Lower lobe of right lung (tissue), 2 donors: ENCODE data around the gene AAMP. TPM values are rescaled to one million over a fixed set of nuclear protein-coding genes. Genes with fewer than 3 reads are reported as not detected.
A peak's percentile ranks its signal among the peaks of the same experiment; 100 is the strongest.

Experiments
- ATAC-seq, 2 donors: fragments of 200-7000 bp; cut with Tn5 transposase; one replicate each; pipeline ENCODE4 v1.9.1; 2020 to 2022; ENCODE audit warnings: mild to moderate bottlenecking in 2 of 2, moderate library complexity in 2 of 2
- DNase-seq: peaks from one replicate; pipeline ENCODE4 v3.0.0-alpha.2; 2020
- H3K27ac ChIP-seq: fragments of 200-600 bp; one replicate; pipeline ENCODE4 v1.8.0; 2022
- H3K27me3 ChIP-seq: fragments of 200-600 bp; one replicate; pipeline ENCODE4 v1.8.0; 2022; ENCODE audit warnings: low read depth
- H3K36me3 ChIP-seq: fragments of 200-600 bp; one replicate; pipeline ENCODE4 v1.8.0; 2022; ENCODE audit warnings: mild to moderate bottlenecking
- H3K4me1 ChIP-seq: fragments of 200-600 bp; one replicate; pipeline ENCODE4 v1.8.0; 2022
- H3K4me3 ChIP-seq: fragments of 200-600 bp; one replicate; pipeline ENCODE4 v1.8.0; 2022; ENCODE audit warnings: mild to moderate bottlenecking
- H3K9me3 ChIP-seq: fragments of 200-600 bp; one replicate; pipeline ENCODE4 v1.8.0; 2022
- intact Hi-C: fragments of 100-400 bp; cut with DNase I; formaldehyde crosslinking; loops from one replicate; pipeline ENCODE4 v1.11.0; 2022
- total RNA-seq: library from RNA; stranded (reverse); fragmentation: NEBNext Ultra II Directional; extraction: Animal tissue kit (Norgen Biotek cat#: 25700); gene quantifications from one replicate; pipeline ENCODE4 v1.2.1, GENCODE V29; 2021
- TF ChIP-seq, protein P1 (sequence below): fragments of 200-600 bp; IDR thresholded peaks from one replicate; pipeline ENCODE4 v1.8.0; 2022; ENCODE audit warnings: antibody characterized with exemption, mild to moderate bottlenecking
- donor health status: DM: no; HTN: yes; CAD: no; lungs with severe emphysema.

AAMP gene
- total RNA-seq, 1 donor from 2014 or later, result 58.8 TPM

DNA sequence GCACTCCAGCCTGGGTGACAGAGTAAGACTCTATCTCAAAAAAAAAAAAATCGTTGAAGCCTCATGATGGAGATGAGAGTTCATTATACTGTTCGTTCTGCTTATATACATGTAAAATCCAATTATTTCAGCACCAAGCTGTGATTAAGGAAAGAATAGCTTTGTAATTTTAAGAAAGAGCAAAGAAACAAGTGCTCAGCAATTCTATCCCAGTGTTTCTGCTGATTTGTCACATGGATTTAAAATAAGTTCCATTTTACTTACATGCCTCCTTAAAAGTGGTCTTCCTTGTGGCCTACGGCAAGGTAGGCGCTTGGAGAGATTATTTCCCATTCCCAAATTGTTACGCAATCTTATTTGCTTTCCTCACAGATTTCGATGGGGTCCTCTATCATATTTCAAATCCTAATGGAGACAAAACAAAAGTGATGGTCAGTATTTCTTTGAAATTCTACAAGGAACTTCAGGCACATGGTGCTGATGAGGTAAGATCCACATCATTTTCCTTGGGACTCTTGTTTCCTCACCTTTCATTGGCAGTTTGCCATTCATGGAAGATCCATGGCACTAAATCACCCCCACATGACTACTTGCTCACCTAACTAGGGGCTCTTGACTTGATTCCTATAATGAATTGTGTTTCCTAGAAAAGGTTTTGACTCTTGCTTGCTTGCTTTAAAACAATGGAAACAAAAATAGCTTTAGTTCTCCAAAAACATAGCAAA, 41.4 kb downstream of the AAMP start:
- DNase-seq, result no peak
- intact Hi-C loops, result no loop called here
- ATAC-seq, result no peak
- Histone ChIP-seq H3K4me3 (no peak overlapping the region), H3K27me3 (no peaks in the 10 kb centered on the region), H3K36me3 (peaks cover 100% of the 10 kb centered on the region), H3K27ac (peak overlapping the region; percentile 4), H3K9me3 (no peaks in the 10 kb centered on the region), H3K4me1 (peaks cover 67% of the 10 kb centered on the region)
- TF ChIP-seq, protein P1, sequence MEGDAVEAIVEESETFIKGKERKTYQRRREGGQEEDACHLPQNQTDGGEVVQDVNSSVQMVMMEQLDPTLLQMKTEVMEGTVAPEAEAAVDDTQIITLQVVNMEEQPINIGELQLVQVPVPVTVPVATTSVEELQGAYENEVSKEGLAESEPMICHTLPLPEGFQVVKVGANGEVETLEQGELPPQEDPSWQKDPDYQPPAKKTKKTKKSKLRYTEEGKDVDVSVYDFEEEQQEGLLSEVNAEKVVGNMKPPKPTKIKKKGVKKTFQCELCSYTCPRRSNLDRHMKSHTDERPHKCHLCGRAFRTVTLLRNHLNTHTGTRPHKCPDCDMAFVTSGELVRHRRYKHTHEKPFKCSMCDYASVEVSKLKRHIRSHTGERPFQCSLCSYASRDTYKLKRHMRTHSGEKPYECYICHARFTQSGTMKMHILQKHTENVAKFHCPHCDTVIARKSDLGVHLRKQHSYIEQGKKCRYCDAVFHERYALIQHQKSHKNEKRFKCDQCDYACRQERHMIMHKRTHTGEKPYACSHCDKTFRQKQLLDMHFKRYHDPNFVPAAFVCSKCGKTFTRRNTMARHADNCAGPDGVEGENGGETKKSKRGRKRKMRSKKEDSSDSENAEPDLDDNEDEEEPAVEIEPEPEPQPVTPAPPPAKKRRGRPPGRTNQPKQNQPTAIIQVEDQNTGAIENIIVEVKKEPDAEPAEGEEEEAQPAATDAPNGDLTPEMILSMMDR, result no peak

DNA sequence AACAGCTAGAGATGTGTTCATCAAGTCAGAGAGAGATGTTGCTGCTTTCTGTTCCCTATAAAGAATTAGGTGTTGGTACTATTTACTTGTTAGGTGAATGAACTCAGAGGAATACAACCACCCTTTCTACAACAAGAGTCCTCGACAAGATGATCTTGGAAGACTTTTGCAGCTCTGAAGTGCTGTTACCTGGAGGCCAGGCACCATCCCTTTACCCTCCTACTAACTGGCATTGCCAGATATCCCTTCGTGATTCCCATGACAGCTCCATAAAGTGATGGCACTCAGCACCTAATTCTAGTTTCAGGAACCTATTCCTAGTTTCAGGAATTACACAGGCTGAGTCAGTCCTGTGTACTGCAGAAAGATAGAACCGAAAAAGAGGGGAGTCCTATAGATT, 43.0 kb downstream of the AAMP start:
- peaks cover 84% of the 10 kb centered on the region for H3K4me1 ChIP-seq

DNA sequence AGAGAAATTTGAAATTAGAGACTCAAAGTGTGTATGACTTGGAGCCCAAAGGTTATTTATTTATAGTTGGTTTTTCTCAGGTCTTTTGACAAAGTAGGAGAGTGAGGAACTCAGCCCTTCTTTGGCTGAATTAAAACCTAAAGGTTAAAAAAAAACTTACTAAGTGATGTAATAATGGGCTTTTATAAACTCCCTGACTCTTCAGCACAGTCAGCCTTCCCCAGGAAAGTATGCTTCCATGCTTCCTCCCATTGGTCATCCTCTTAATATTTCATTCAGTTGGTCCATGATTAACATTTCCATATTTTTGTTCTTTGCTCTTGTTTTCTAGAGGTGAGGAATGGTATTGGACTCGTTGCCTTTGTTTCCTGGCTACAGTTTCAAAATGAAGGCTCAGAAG, 45.8 kb downstream of the AAMP start:
- DNase-seq (no peak), ATAC-seq (no peak)
- no peak overlapping the region for H3K27ac ChIP-seq
- H3K4me1 ChIP-seq, result peaks cover 88% of the 10 kb centered on the region
- no peak overlapping the region for H3K4me3 ChIP-seq
- H3K9me3 ChIP-seq, result no peaks in the 10 kb centered on the region
- intact Hi-C loops, result no loop called here
- H3K27me3 ChIP-seq, result no peaks in the 10 kb centered on the region
- TF ChIP-seq, protein P1, result no peak
- peaks cover 78% of the 10 kb centered on the region for H3K36me3 ChIP-seq

More for the DNA sequence above, 43.0 kb downstream of the AAMP start:
- no peak overlapping the region for H3K27ac ChIP-seq
- no peaks in the 10 kb centered on the region for H3K9me3 ChIP-seq
- no peak overlapping the region for H3K4me3 ChIP-seq
- TF ChIP-seq, protein P1, result no peak
- H3K36me3 ChIP-seq, result peaks cover 96% of the 10 kb centered on the region
- H3K27me3 ChIP-seq, result no peaks in the 10 kb centered on the region
- DNase-seq, result no peak
- ATAC-seq, result no peak
- intact Hi-C loops, result no loop called here

DNA sequence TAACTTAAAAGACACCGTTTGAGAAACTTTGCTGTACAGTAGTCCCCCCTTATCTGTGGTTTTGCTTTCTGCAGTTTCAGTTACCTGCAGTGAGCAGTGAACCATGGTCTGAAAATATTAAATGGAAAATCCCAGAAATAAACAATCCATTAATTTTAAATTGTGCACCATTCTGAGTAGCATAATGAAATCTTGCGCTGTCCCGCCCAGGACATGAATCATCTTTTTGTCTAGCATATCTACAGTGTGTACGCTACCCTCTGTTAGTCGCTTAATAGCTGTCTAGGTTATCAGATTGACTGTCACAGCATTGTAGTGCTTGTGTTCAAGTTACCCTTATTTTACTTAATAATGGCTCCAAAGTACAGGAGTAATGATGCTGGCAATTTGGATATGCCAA, 46.9 kb downstream of the AAMP start:
- intact Hi-C loops, result no loop called here
- no peak for ATAC-seq
- H3K27ac ChIP-seq, result no peak overlapping the region
- H3K27me3 ChIP-seq, result no peaks in the 10 kb centered on the region
- no peak overlapping the region for H3K4me3 ChIP-seq
- no peaks in the 10 kb centered on the region for H3K9me3 ChIP-seq
- TF ChIP-seq, protein P1, result no peak
- no peak for DNase-seq
- peaks cover 87% of the 10 kb centered on the region for H3K4me1 ChIP-seq
- peaks cover 66% of the 10 kb centered on the region for H3K36me3 ChIP-seq

DNA sequence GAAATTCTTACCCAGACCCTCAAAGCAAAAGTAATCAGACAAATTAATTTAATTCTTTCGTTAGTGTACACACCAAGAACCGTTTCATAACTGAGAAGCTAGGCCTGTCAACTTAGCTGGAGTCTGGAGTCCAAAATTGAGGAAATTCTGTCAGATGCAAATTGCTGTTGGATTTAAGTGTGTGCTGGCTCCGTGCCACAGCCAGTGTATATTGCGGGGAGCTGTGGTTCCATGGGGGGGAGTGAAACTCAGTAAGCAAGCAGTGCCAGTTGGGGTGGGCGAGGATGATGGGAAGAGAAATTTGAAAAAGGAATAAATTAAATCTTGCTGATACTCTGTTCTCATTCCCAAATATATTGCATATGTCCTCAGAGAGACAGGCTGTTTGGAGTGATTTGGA, 48.9 kb downstream of the AAMP start:
- no peak overlapping the region for H3K27ac ChIP-seq
- intact Hi-C loops, result no loop called here
- ATAC-seq, result no peak
- TF ChIP-seq, protein P1, result no peak
- H3K27me3 ChIP-seq, result no peaks in the 10 kb centered on the region
- H3K4me3 ChIP-seq, result no peak overlapping the region
- no peaks in the 10 kb centered on the region for H3K9me3 ChIP-seq
- peaks cover 80% of the 10 kb centered on the region for H3K4me1 ChIP-seq
- peaks cover 46% of the 10 kb centered on the region for H3K36me3 ChIP-seq
- DNase-seq, result no peak
